Measurements from ENCODE around the gene KIF4B. TPM values are rescaled to one million over a fixed set of nuclear protein-coding genes. Genes with fewer than 3 reads are reported as not detected.
"Not testable (repeated sequence)": the region's sequence is repeated elsewhere in the genome, so short reads cannot be mapped to it uniquely, and the experiment has no call there.

KIF4B gene
- total RNA-seq, 1 donor: not detected

DNA sequence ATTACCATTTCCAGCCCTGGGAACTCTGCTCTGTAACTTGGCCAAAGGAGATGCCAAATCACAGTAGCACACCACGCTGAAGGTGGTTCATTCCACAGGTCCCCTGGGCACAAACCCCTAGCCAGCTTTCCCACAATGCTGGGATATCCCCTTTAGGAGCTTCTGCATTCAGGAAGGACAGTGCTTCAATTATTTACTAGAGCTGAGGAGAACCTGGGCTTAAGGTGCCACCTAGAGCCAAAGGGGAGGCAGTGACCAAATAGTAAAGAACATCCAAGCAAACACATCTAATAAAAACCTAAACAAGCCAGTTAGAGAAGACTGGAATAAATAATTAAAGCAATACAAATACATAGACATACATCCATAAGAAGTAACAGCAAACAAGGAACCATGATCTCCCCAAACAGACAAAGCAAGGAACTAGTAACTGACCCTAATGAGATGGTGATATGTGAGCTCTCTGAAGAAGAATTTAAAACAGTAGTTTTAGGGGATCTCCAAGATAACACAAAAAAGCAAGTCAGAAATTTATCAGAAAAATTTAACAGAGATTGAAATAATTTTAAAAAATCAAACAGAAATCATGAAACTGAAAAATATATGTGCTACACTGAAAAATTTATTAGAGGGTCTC, 14.6 kb downstream of the KIF4B start:
- Histone ChIP-seq H3K4me1 (ENCODE audit: insufficient read depth, low read length) (no peaks in the 10 kb centered on the region), H3K4me3 (ENCODE audit: low read length) (no peak overlapping the region), H3K9me3 (ENCODE audit: low read depth, low read length) (peaks cover 7% of the 10 kb centered on the region), H3K27me3 (ENCODE audit: insufficient read depth, low read length) (no peaks in the 10 kb centered on the region)

GRCh38 chr5:155029240-155029639, 15.7 kb downstream of the KIF4B start:
- Histone ChIP-seq H3K27me3 (ENCODE audit: insufficient read depth, low read length) (no peaks in the 10 kb centered on the region), H3K4me1 (ENCODE audit: insufficient read depth, low read length) (no peaks in the 10 kb centered on the region), H3K9me3 (ENCODE audit: low read depth, low read length) (peaks cover 7% of the 10 kb centered on the region), H3K4me3 (ENCODE audit: low read length) (no peak overlapping the region)

DNA sequence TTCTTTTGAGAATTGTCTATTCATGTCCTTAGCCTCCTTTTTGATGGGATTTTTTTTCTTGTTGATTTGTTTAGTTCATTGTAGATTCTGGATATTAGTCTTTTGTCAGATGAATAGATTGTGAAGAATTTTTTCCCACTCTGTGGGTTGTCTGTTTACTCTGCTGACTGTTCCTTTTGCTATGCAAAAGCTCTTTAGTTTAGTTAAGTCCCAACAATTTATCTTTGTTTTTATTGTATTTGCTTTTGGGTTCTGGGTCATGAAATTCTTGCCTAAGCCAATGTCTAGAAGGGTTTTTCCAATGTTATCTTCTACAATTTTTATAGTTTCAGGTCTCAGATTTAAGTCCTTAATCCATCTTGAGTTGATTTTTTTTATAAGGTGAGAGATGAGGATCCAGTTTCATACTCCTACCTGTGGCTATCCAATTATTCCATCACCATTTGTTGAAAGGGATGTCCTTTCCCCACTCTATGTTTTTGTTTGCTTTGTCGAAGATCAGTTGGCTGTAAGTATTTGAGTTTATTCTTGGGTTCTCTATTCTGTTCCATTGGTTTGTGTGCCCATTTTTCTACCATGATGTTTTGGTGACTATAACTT, 20.7 kb downstream of the KIF4B start:
- not testable (repeated sequence) for H3K4me1 ChIP-seq (ENCODE audit: insufficient read depth, low read length); H3K9me3 ChIP-seq (ENCODE audit: low read depth, low read length); H3K4me3 ChIP-seq (ENCODE audit: low read length); H3K27me3 ChIP-seq (ENCODE audit: insufficient read depth, low read length)

DNA sequence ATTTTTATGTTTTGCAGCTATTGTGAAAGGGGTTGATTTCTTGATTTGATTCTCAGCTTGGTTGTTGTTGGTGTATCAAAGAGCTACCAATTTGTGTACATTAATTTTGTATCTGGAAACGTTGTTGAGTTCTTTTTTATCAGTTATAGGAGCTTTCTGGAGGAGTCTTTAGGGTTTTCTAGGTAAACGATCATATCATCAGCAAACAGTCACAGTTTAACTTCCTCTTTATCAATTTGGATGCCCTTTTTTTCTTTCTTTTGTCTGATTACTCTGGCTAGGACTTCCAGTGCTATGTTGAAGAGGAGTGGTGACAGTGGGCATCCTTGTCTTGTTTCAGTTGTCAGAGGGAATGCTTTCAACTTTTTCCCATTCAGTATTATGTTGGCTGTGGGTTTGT, 21.5 kb downstream of the KIF4B start:
- H3K4me1 ChIP-seq (ENCODE audit: insufficient read depth, low read length); H3K9me3 ChIP-seq (ENCODE audit: low read depth, low read length); H3K4me3 ChIP-seq (ENCODE audit: low read length); H3K27me3 ChIP-seq (ENCODE audit: insufficient read depth, low read length): not testable (repeated sequence)

DNA sequence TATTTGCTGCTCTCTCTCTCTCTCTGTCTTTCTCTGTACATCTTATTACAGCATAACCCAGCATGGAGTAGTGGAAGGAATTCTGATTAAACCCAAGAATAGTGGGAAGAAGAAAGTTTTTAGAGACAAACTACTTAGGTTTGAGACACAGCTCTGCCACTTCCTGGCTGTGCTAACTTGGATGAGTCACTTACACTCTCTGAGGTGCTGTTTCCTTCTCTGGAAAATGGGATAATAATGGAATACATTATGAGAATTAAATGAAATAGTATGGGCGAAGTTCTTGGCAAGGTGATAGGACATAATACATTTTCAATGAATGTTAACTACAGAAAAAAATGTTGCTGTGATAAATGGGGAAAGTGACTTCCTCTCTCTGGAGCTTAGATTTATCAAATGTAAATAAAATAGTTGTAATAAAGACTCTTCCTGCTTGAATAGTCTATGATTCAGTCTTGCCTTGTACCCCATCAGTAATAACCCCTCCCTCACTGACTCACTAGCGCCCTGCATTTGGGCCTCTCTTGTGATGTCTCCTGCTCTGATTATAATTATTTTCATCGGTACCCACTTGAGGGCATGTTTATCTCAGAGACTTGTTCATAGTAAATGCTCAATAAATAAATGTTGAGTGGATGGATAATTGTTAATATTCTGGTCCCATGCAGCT, 27.6 kb downstream of the KIF4B start:
- H3K4me3 ChIP-seq (ENCODE audit: low read length): no peak overlapping the region
- no peaks in the 10 kb centered on the region for H3K9me3 ChIP-seq (ENCODE audit: low read depth, low read length)
- peaks cover 5% of the 10 kb centered on the region for H3K27me3 ChIP-seq (ENCODE audit: insufficient read depth, low read length)
- no peaks in the 10 kb centered on the region for H3K4me1 ChIP-seq (ENCODE audit: insufficient read depth, low read length)

GRCh38 chr5:155044591-155044990, 31.0 kb downstream of the KIF4B start:
- H3K4me1 ChIP-seq (ENCODE audit: insufficient read depth, low read length): no peaks in the 10 kb centered on the region
- no peak overlapping the region for H3K4me3 ChIP-seq (ENCODE audit: low read length)
- peaks cover 5% of the 10 kb centered on the region for H3K27me3 ChIP-seq (ENCODE audit: insufficient read depth, low read length)
- no peaks in the 10 kb centered on the region for H3K9me3 ChIP-seq (ENCODE audit: low read depth, low read length)

DNA sequence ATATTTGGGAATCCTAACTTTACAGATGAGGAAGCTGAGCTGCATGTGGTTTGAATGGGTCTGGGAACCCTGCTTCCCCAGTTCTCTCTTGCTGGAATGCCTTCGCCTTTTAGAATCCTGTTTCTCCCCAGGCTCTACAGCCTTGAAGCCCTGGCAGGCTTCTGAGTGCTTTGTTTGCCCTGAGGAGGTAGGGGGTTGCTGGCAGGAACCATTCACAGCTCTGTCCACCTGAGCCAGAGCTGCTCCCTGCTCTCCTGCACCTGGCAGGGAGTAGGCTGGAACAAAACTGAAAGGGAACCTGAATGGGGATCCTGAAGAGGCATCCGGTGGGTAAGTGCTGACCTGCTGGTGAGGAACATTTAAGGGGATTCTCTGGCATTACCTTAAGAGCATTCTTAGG, 33.0 kb downstream of the KIF4B start:
- no peaks in the 10 kb centered on the region for H3K9me3 ChIP-seq (ENCODE audit: low read depth, low read length)
- H3K4me3 ChIP-seq (ENCODE audit: low read length): no peak overlapping the region
- peaks cover 5% of the 10 kb centered on the region for H3K27me3 ChIP-seq (ENCODE audit: insufficient read depth, low read length)
- H3K4me1 ChIP-seq (ENCODE audit: insufficient read depth, low read length): no peaks in the 10 kb centered on the region

GRCh38 chr5:155047818-155048217, 34.3 kb downstream of the KIF4B start:
- Histone ChIP-seq H3K27me3 (ENCODE audit: insufficient read depth, low read length) (no peaks in the 10 kb centered on the region), H3K9me3 (ENCODE audit: low read depth, low read length) (no peaks in the 10 kb centered on the region), H3K4me3 (ENCODE audit: low read length) (no peak overlapping the region), H3K4me1 (ENCODE audit: insufficient read depth, low read length) (no peaks in the 10 kb centered on the region)

DNA sequence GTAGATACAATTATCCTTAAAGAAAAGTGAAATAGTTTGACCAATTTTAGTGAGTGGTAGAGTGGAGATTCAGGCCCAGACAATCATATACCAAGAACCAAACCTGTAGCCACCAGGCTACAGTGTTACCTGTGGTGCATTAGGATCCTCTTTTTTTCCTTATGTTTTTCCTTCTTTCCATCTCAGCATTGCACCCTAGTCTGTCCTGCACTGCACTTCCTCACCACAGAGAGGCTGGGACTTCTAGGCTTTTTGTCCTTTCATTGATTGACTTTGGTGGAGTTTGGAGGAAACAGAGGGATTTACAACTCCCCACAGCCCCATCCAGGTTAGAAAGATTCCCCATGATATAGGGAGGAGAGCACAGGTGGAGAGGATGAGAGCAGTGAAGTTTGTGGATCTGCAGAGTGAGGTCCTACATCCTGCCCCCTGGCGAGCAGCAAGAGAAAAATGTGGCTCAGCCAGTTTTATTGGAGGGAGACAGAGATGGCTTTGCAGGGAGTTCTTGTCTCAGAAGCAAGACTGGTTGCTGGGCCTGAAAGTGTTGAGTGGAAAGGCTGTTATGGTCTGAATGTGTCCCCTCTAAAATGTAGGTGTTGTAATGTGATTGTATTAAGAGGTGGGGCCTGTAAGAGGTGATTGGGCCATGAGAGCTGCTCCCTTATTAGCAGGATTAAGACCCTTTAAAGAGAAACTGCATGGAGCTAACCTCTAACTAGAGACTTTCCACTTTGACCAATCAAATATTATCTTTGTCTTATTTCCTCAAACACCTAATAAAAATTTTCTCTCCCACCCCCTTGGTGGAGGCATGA, 36.2 kb downstream of the KIF4B start:
- no peaks in the 10 kb centered on the region for H3K4me1 ChIP-seq (ENCODE audit: insufficient read depth, low read length)
- no peak overlapping the region for H3K4me3 ChIP-seq (ENCODE audit: low read length)
- H3K27me3 ChIP-seq (ENCODE audit: insufficient read depth, low read length): no peaks in the 10 kb centered on the region
- no peaks in the 10 kb centered on the region for H3K9me3 ChIP-seq (ENCODE audit: low read depth, low read length)

GRCh38 chr5:155050384-155051019, 36.9 kb downstream of the KIF4B start:
- Histone ChIP-seq H3K27me3 (ENCODE audit: insufficient read depth, low read length) (no peaks in the 10 kb centered on the region), H3K4me3 (ENCODE audit: low read length) (no peak overlapping the region), H3K9me3 (ENCODE audit: low read depth, low read length) (no peaks in the 10 kb centered on the region), H3K4me1 (ENCODE audit: insufficient read depth, low read length) (no peaks in the 10 kb centered on the region)

GRCh38 chr5:155052532-155052931, 39.0 kb downstream of the KIF4B start:
- Histone ChIP-seq H3K9me3 (ENCODE audit: low read depth, low read length) (no peaks in the 10 kb centered on the region), H3K27me3 (ENCODE audit: insufficient read depth, low read length) (no peaks in the 10 kb centered on the region), H3K4me1 (ENCODE audit: insufficient read depth, low read length) (no peaks in the 10 kb centered on the region), H3K4me3 (ENCODE audit: low read length) (no peak overlapping the region)

DNA sequence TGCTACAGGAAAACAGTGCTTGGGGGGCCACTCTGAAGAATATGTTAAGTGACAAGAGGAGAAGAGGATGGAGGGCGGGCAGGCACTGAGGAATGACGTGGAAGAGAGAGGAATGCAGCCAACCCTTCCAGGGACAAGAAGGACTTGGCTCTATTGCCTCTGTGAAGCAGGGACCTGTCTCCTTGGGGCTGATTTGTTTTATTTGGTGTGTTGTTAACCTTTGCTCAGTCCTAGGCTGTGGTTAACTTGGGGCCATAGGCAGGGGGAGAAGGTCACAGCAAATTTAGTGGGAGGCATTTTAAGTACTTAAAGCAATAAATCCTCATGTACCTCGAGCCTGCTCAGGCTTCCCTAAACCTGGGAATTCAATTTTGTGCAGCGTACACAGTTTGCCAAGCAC, 39.9 kb downstream of the KIF4B start:
- Histone ChIP-seq H3K9me3 (ENCODE audit: low read depth, low read length) (no peaks in the 10 kb centered on the region), H3K4me1 (ENCODE audit: insufficient read depth, low read length) (no peaks in the 10 kb centered on the region), H3K27me3 (ENCODE audit: insufficient read depth, low read length) (no peaks in the 10 kb centered on the region), H3K4me3 (ENCODE audit: low read length) (no peak overlapping the region)

- H3K4me1 ChIP-seq (ENCODE audit: insufficient read depth, low read length): no peaks in the 10 kb centered on the region
- H3K4me3 ChIP-seq (ENCODE audit: low read length): no peak overlapping the region
- H3K9me3 ChIP-seq (ENCODE audit: low read depth, low read length): no peaks in the 10 kb centered on the region
- H3K27me3 ChIP-seq (ENCODE audit: insufficient read depth, low read length): no peaks in the 10 kb centered on the region
Observed at GRCh38 chr5:155056644-155057269, 43.2 kb downstream of the KIF4B start.

DNA sequence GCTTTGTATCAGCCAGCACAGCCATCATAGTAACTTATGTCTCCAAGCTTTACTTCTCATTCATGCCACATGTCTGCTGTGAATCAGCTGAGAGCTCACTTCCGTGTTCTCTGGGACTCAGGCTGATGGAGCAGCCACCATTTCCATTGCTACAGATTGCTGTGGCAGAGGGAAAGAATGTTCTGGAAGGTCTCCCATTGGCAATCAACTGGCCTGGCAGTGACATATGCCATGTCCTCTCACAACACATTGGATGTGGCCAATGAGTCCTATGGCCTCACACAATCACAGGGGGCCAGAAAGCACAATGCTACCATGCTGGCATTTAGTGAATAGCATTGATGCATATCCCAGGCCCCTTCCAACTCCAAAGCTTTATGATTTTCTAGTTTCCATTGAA, 44.1 kb downstream of the KIF4B start:
- Histone ChIP-seq H3K27me3 (ENCODE audit: insufficient read depth, low read length) (no peaks in the 10 kb centered on the region), H3K4me1 (ENCODE audit: insufficient read depth, low read length) (no peaks in the 10 kb centered on the region), H3K4me3 (ENCODE audit: low read length) (no peak overlapping the region), H3K9me3 (ENCODE audit: low read depth, low read length) (no peaks in the 10 kb centered on the region)

All from mononuclear cell (primary cell).